HTR-8/SVneo (cell line): Measurements from ENCODE around the gene ILK.
A peak's percentile ranks its signal among the peaks of the same experiment; 100 is the strongest.

Experiments used
- DNase-seq: peaks from one replicate; pipeline ENCODE4 v3.0.0; 2011; ENCODE audit warnings: low spot score, mixed read lengths; ENCODE audit not compliant: insufficient read length
- FAIRE-seq: peaks from 2 replicates; lab custom pipeline; 2011; peaks lifted over from hg19 to GRCh38; lab: Jason Lieb, UNC

The ILK gene

GRCh38 chr11:6602096-6602940 is 1.3 kb upstream of the ILK start:
- DNase-seq, result no peak
- FAIRE-seq, result no peak

DNA sequence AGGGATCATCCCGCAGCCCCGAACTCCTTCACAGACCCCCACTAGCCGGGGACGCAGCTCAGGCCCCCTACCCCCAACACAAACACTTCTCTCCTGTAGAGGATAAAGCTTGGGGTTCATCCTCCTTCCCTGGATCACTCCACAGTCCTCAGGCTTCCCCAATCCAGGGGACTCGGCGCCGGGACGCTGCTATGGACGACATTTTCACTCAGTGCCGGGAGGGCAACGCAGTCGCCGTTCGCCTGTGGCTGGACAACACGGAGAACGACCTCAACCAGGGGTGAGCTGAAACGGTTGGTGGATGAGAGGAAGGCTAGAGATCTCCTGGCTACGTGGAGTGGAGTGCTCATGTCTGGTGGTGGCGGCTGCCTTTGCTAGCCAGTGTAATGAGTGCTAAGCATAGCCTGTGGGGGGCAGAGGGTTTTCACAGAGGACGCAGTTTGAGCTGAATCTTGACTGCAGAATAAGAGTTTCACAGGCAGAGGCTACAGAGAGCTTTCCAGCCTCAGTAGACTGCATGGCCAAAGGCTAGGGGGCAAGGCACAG is 580 bp downstream of the ILK start:
- FAIRE-seq, result peak; percentile 13
- peak; percentile 34 for DNase-seq

- no peak for FAIRE-seq
- DNase-seq, result no peak
These were observed 1.2 kb downstream of the ILK start for GRCh38 chr11:6604790-6605189.

DNA sequence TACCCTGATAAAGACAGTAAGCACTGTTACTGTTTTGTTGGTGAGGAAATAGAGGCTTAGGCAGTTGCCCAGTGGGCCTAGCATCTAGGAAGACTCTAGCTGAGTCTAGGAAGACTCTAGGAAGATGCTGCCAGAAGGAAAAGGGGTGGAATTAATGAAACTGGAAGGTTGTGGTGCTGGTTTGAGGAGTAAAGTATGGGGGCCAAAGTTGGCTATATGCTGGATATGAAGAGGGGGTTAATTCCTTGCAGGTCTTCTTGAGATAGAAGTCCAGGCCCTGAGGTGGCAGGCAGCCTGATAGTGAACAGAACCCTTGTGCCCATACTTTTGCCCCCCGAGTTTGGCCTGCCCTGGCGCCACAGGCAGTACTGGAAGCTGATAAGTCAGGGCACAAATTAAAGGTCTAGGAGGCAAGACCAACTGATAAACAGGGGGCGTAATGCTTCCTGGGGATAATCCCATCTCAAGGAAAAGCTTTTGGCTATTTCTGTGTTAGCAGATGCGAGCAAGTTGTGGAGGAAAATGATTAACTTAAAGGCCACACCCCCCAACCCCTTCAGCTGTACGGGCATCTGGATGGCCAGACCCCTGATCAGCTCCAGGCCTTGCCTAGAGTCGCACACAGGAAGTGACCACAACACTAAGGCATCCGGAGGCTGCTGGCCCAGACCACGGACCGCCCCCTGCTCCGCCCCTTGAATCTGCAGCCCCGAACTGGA is 3.1 kb downstream of the ILK start:
- no peak for FAIRE-seq
- peak; percentile 97 for DNase-seq

DNA sequence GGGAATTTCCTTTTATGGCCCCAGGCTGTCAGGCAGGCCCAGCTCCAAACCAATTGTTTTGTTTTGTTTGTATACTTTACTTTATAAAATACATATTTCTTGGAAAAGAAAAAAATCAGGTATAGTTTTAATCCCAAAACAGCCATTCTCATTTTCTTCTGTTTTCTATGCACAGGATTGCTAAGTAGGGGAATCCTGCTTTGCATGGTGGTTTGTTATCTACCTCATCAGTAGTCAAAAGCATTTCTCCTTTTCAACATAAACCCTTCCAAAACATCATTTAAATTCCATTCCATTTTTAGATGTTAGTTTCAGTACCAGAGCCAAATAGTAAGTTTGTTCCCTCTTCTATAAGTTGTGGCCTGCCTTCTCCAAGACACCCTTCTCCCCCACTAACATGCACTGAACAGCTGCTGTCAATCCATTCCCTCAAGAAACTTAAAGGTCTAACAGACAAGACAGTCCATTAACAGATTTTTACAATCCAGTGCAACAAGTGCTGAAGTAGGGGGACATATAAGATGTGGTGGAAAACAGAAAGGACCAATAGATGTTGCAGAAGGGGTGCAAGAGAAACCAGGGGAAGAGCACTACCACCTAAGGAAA is 3.7 kb downstream of the ILK start:
- FAIRE-seq (no peak), DNase-seq (no peak)

- FAIRE-seq, result no peak
- DNase-seq, result no peak
These were observed 4.4 kb downstream of the ILK start for GRCh38 chr11:6608011-6608410.

GRCh38 chr11:6608726-6609501 is 5.3 kb downstream of the ILK start:
- FAIRE-seq, result no peak
- no peak for DNase-seq

GRCh38 chr11:6609502-6610015 is 6.0 kb downstream of the ILK start:
- DNase-seq (no peak), FAIRE-seq (no peak)

- DNase-seq (no peak), FAIRE-seq (no peak)
These were observed 7.0 kb downstream of the ILK start for GRCh38 chr11:6610591-6610990.

DNA sequence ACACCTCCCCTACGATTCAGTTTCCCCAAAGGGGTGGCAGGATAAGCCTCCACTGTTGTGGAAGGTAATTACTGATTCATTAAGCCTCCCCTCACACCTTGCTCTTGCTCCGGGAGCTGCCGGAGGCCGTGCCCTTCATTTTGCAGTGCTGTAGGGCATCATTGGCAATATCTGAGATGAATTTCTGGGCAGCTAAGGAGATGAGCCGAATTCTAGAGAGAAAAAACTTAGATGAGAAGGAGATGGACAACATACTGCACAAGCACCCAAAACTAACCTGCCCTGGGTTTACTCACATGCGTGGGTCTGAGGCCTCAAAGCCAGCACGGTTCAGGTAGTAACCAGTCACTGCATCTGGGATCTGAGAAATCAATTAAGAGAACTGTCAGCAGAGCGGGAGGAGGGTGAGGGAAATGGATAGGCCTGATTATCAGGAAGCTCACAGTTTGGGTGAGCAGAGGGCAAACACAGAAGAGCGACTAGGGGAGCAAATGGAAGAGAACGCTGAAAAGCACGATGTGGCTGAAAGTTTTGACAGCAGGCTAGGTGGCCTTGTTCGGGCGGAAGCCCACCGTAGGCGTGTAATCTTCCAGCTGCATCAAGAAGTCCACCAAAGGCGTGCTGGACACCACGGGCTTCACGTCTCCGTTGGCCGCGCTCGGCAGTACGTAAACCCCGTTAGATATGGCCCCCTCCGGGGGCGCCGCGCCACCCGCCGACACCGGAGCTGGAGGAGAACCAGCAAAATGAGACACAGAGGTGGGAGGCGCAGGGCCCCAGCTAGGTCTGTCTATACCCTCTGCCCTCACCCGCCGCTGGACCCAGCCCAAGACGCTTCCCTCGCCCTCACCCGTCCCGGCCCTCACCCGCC is 7.8 kb downstream of the ILK start:
- no peak for FAIRE-seq
- DNase-seq, result no peak

- DNase-seq (no peak), FAIRE-seq (no peak)
These were observed 8.3 kb downstream of the ILK start for GRCh38 chr11:6611963-6612212.

GRCh38 chr11:6612213-6613041 is 8.9 kb downstream of the ILK start, which contains the start of gene TAF10:
TSS of gene TAF10 (minus strand) at chr11:6612216. CDS start at chr11:6612189, 27 bp downstream.
- DNase-seq, result peak; percentile 89
- peak; percentile 94 for FAIRE-seq

DNA sequence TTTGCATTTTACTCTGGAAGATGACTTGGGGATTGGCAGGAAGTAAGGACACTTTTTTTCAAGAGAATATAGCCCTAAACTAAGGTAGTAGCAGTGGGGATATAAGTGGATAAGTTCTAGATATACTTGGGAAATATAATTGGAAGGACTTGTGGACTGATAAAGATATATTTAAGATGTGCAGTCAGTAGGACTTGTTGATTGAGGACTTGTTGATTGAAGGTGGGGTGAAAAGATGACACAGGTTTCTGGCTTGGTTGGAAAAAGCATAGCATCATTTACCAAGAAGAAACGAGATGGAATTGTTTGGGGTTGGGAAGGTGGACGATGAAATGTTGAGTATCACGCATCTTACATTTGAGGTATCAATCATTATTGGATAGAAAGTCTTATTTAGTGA is 9.9 kb downstream of the ILK start:
- DNase-seq, result no peak
- no peak for FAIRE-seq

DNA sequence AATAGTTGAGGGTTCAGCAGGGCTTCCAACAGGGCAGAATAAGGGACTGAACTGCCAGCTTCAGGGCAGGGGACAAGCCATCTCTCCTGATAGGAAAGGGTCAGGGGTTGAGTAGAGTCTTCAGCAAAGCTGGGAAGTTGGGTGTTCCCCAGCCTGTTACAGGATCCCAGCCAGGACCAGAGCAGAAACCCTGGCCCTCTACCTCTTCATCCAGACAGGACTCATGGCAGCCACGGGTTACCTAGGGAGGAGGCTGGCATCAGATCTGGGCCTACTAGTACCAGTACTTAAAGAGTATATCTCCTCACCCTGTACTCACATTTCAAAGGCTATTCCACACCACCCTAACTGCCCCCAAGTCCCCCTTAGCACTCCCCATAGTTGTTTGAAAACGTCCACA is 10.9 kb downstream of the ILK start:
- FAIRE-seq, result no peak
- DNase-seq, result no peak

DNA sequence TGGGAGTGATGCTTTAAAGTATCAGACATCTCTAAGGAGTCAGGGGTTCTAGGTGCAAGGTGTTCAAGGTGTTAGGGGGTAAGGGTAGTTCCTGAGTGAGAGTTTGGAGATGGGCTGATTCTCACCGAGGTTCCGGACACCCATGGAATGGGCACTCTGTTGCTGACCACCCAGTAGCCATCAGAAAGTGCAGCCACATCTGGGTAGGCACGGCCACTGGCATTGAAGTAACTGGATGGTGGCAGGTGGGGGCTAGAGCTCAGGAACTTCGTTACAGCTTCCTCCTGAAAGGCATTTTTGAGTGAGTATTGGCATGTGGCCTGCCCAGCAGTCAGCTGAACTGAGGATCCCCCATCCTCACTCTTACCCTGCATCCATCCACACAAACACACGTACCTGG is 11.5 kb downstream of the ILK start:
- DNase-seq (no peak), FAIRE-seq (no peak)

- FAIRE-seq (no peak), DNase-seq (no peak)
These were observed 12.5 kb downstream of the ILK start for GRCh38 chr11:6615882-6616585.

- no peak for FAIRE-seq
These were observed 13.1 kb downstream of the ILK start for GRCh38 chr11:6616596-6617250.

More at GRCh38 chr11:6616596-6617250, 13.1 kb downstream of the ILK start:
- DNase-seq, result no peak
